NCI-H128 (cell line): ENCODE measurements around the gene UNCX.
"Not testable (repeated sequence)": the region's sequence is repeated elsewhere in the genome, so short reads cannot be mapped to it uniquely, and the experiment has no call there.

Experiments
- DNase-seq: peaks from one replicate; lab custom pipeline; 2025; ENCODE audit not compliant: unreplicated experiment; lab: John Stamatoyannopoulos, UW

UNCX gene

GRCh38 chr7:1255080-1255816 is 22.6 kb downstream of the UNCX start:
- no peak for DNase-seq

DNA sequence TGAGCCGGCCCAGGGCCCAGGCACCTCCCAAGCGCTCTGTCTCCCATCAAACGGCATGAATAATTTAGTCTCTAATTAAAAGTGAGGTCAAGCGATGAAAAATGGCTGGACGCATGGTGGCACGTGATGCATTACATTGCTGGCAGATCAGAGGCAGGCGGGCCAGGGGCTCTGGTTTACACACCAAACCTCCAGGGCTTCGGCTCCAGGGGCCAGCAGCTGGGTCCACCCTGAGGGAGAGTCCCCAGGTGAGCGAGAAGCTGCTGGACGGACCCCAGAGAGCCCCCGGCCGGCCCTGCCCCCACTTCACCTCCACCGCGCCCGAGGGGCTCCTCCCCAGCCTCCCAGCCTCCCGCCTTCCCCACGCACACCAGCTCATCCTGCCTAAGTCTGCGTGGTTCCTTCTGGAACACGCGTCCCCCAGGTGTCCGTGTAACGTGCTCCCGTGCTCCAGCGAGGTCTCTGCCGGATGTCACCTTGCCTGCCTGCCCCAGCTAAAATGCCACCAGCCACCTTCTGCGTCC is 23.2 kb downstream of the UNCX start:
- no peak for DNase-seq

DNA sequence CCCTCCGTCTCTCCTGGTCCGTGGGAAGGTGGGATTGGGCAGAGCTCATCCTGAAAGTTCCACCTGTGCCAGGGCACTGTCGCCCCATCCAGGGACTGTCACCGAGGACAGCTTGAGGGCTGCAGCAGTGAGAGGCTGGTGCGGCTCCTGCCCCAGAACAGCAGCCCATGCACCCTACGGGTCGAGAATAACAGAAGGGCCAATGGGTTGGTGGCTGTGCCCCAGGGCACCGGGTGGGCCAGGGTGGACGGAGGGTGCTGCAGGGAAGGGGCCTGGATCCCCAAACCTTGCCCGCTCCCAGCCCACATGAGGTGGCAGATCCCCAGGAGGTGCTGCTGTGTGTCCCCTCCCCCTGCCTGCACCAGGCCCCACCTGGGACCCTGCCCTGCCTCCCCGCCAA is 23.9 kb downstream of the UNCX start:
- no peak for DNase-seq

- no peak for DNase-seq
Measured at GRCh38 chr7:1257221-1257620, 24.5 kb downstream of the UNCX start.

DNA sequence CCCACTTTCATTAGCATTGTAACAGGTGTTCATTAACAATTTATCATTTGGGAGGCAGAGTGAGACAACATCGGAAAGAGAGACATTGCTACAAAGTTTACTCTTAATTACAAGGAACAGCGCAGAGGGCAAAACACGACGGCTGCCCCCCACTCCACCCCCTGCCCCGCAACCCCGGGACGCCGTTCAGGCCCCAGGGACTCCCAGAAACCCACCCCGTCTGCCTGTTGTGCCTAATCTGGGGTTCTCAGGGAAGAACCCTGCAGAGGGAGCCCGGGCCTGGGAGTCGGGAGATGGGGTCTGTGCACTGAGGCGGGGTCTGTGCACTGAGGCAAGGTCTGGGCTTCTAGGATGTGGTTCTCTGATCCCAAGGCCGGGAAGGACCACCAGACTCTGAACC is 25.2 kb downstream of the UNCX start:
- no peak for DNase-seq

- no peak for DNase-seq
Measured at GRCh38 chr7:1259621-1260243, 27.1 kb downstream of the UNCX start.

DNA sequence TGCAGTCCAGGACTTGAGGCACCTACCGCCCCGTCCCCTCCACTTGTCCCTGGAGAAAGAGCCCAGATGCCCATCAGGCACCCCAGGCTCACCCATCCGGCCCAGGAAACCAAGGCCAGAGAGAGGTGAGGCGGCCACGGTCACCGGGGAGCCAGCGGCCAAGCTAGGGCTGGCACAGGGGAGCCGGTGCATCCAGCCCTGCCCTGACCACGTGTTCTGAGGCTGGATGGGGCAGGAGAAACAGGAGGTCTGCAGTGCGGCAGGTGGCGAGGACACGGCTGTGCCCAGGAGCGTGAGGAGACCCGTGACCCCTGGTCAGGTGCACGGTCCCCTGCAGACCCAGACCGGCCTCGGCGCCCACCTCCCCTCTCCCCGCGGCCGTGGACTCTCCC is 27.6 kb downstream of the UNCX start:
- DNase-seq, result no peak

DNA sequence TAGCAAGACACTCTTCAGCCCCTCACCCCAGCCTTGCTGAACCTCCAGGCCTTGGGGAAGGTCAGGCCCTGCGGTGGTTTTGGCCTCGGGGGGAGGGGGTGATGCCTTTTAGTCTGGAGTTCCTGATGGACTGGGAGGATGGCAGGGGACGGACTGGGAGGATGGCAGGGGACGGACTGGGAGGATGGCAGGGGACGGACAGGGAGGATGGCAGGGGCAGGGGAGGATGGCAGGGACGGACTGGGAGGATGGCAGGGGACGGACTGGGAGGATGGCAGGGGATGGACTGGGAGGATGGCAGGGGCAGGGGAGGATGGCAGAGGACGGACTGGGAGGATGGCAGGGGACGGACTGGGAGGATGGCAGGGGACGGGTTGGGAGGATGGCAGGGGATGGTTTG is 28.4 kb downstream of the UNCX start:
- not testable (repeated sequence) for DNase-seq

DNA sequence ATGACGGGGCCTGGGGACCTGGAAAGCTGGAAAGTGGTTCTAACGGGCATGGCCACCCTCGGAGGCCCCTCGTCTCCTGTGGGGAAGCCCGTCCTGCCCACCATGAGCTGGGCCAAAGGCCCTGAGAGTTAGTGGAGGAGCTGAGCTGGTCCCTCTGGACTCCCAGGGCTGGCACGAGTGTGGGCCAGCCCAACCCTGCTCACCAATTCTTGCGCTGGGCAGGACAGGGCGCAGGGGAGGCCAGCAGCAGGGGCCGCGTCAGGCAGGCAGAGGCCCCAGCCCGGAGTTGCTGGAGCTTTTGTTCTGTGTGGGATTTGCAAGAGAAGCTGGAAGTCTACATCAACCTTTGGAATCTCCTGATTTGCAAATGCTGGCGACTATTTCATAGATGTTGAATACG is 29.8 kb downstream of the UNCX start:
- no peak for DNase-seq

DNA sequence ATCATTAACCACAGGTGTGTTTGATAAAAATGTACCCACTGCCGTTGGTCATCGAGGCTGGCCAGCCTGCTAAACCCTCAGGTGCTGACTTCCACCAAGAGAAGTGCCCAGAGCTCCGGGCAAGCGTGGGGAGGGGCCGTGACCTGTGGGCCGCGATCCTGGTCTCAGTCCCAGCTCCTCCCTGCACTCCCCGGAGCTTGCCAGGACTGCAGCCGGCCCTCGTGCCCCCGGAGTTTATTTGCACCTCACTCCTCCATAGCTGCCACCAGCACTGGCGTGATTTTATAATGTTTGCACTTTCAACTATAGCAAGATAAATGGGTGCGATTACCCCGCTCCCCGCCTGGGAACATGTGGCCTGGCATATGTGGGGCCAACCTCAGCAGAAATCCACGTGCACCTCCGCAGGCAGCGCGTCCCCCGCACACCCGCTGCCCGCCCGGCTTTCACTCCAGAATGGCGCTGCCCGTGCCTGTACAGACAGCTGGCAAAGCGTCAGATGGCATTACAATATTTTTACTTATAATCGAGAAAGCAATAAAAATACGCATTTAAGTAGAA is 30.8 kb downstream of the UNCX start:
- no peak for DNase-seq

GRCh38 chr7:1264345-1265280 is 31.9 kb downstream of the UNCX start:
- DNase-seq, result no peak

DNA sequence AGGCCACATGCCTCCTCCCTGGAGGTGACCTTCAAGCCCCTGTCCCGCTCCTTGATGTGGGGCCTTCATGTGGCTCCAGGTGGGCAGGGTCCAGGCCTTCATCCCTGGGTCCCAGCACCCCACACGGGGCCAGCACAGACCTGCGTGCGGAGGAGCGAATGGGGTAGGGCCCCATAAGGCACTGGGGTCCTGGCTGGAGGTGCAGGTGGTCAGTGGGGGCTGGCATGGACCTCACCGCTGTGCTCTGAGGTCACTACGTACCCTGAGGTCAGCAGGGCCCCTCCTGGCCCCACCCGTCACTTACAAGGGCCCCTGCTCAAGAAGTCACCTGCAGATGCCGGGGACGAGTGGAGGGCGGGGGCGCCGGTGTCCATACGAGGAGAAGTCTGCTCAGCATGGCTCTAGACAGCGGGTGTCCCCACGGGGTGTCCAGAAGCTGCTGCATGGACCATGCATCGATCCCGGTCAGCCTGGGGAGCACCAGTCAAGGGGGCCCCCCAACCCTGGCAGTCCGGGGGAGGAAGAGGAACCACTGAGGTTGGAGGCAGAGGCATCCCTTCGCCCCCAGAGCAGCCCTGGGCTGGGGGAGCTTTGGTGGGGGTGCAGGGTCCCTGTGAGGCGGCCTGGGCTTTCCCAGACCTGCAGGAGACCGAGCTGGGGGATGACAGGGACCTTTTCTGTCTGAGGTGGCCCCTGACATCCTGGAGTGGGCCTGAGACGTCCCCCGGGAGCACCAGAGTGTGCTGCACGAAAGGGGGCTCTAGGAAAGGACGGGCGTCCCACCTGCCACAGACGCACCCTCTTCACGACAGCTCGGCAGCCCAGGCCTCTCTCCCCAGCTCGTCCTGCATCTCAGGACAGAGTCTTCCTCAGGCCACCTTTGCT is 34.6 kb downstream of the UNCX start:
- DNase-seq, result no peak

- no peak for DNase-seq
Measured at GRCh38 chr7:1268076-1268815, 35.6 kb downstream of the UNCX start.

GRCh38 chr7:1268866-1269265 is 36.2 kb downstream of the UNCX start:
- no peak for DNase-seq

DNA sequence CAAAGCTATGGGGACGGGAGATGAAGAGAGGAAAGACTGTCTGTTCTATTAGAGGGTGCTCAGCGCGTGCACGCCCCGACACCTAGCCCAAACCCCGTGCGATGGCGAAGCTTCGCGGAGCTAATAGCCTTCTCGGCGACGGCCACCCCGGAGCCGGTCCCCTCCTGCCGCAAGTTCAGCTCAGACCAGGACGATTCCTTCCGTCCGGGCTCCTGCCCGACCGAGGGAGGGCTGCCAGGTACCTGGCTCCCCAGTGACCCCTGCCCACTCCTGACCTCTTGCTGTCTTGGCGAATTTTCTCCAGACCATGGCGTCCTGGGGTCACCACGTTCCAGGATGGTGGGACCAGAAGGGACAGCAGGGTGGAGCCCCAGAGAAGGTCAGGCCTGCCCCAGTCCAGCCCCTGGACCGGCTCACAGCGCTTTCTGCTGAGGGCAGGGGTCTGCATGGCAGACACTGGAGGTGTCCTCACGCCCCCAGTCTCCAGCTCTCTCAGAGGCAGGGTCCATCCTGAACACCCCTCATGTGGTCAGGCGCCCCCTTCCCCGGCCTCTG is 36.7 kb downstream of the UNCX start:
- DNase-seq, result no peak

DNA sequence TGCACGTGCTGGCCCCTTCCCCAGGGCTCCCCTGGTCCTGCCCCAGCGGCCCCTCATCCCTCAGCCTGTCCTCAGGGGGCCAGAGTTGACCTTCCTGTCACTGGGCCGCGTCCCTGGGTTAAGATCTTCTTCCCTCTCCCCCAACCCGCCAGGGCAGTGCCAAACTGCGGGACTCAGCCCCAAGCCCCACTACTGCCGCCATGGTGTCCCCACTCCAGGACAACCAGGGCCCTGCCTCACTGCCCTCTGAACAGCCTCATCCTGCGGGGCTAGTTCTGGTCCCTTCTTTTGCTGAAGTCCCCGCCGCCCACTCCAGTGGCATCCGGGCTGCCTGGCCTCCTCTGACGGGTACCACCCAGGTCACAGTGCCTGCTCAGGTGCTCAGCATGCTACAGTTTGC is 37.5 kb downstream of the UNCX start:
- DNase-seq, result no peak

DNA sequence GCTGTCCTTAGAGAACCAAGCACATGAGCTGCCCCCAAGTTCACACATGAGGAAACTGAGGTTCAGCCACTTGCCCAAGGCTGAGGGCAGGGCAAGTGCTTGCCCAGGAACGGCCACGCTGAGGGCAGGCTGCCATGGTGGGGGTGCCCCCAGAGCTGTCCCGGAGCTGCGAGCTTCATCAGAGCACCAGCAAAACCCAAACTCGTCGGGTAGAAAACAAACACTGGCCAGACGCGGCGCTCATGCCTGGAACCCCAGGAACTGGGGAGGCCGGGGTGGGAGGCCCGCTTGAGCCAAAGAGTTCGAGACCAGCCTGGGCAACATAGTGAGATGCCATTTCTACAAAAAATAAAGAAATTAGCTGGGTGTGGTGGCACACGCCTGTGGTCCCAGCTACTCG is 38.4 kb downstream of the UNCX start:
- no peak for DNase-seq

GRCh38 chr7:1271656-1272055 is 39.0 kb downstream of the UNCX start:
- DNase-seq, result no peak

DNA sequence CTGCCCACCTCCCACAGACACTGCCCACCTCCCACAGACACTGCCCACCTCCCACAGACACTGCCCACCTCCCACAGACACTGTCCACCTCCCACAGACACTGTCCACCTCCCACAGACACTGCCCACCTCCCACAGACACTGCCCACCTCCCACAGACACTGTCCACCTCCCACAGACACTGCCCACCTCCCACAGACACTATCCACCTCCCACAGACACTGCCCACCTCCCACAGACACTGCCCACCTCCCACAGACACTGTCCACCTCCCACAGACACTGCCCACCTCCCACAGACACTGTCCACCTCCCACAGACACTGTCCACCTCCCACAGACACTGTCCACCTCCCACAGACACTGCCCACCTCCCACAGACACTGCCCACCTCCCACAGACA is 39.5 kb downstream of the UNCX start:
- DNase-seq, result not testable (repeated sequence)
